GM23248 (cell line): Measurements from ENCODE around the gene SGPL1.

ENCODE experiments used
- EZH2 ChIP-seq: fragments of 200-600 bp; sonication (generic); IDR thresholded peaks from 2 replicates; pipeline ENCODE4 v1.6.1; 2018; ENCODE audit warnings: antibody characterized with exemption, mild to moderate bottlenecking; ENCODE audit not compliant: insufficient read depth, poor library complexity, severe bottlenecking
- EZH2phosphoT487 ChIP-seq: fragments of 200-600 bp; sonication (generic); IDR thresholded peaks from 2 replicates; pipeline ENCODE4 v1.6.1; 2018; ENCODE audit warnings: antibody characterized with exemption, moderate library complexity, mild to moderate bottlenecking, low read depth; ENCODE audit not compliant: insufficient read depth

DNA sequence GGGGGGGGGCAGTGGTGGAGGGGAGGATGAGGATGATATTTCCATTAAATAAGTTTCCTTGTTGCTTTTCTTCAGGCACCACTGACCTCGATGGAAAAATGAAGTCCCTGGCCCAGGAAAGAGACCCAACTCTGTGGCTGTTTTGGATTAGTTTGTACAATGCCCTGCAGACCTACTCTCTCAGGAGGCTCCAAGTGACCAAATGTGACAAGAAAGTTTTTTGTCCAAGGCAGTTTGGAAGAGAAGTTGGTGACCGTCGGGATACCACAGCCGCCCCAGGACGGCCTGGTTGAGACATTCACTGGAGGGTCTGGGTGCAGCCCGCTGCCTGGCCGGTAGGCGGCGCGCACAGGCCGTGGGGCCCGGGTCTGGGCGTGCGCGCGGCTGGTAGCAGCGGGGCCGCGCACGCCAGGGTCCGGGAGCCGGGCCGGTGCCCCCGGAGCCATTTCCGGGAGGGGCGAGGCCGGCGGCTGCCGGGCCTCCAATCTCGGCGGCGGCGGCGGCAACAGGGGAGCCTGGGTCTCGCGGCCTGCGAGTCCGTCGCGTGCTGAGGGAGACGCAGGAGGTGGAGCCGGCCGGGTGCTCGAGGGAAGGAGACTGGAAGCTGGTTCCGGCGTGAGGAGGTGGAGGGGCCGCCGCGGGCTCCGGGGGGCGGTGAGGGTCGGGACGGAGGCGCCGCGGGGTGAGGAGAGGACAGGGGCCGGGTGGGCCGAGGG lies at the start of gene SGPL1:
- TF ChIP-seq EZH2 (no peak), EZH2phosphoT487 (no peak)
